Neural crest cell (in vitro differentiated cells): ENCODE measurements around the gene CMPK1. TPM values are rescaled to one million over a fixed set of nuclear protein-coding genes. Genes with fewer than 3 reads are reported as not detected.

Source experiments
- DNase-seq: peaks from one replicate; pipeline ENCODE4 v3.0.0; 2021; ENCODE audit warnings: low read depth, mixed read lengths, low spot score
- H3K27ac Mint-ChIP-seq: one replicate; pipeline ENCODE4 v1.8.0; 2021; ENCODE audit warnings: mild to moderate bottlenecking, mixed read lengths; ENCODE audit not compliant: unreplicated experiment
- H3K27me3 Mint-ChIP-seq: 2 replicates; pipeline ENCODE4 v1.8.0; 2021; ENCODE audit warnings: low read depth, mild to moderate bottlenecking, mixed read lengths
- H3K36me3 Mint-ChIP-seq: 2 replicates; pipeline ENCODE4 v1.8.0; 2021; ENCODE audit warnings: low read depth, mild to moderate bottlenecking, mixed read lengths
- H3K4me1 Mint-ChIP-seq: 2 replicates; pipeline ENCODE4 v1.8.0; 2021; ENCODE audit warnings: mixed read lengths
- H3K4me3 Mint-ChIP-seq: one replicate; pipeline ENCODE4 v1.8.0; 2021; ENCODE audit warnings: mild to moderate bottlenecking, mixed read lengths
- H3K9me3 Mint-ChIP-seq: 2 replicates; pipeline ENCODE4 v1.8.0; 2021; ENCODE audit warnings: mixed read lengths
- CTCF ChIP-seq: fragments of 200-600 bp; sonication (generic); conservative IDR thresholded peaks from 2 replicates; pipeline ENCODE4 v1.5.0; 2021; ENCODE audit warnings: antibody characterized with exemption, mild to moderate bottlenecking
- total RNA-seq: library from RNA; stranded (reverse); gene quantifications from 2 replicates; pipeline ENCODE4 v1.2.1, GENCODE V29; 2021

Gene CMPK1
- total RNA-seq, 1 donor from 2014 or later, result 59.3 TPM

DNA sequence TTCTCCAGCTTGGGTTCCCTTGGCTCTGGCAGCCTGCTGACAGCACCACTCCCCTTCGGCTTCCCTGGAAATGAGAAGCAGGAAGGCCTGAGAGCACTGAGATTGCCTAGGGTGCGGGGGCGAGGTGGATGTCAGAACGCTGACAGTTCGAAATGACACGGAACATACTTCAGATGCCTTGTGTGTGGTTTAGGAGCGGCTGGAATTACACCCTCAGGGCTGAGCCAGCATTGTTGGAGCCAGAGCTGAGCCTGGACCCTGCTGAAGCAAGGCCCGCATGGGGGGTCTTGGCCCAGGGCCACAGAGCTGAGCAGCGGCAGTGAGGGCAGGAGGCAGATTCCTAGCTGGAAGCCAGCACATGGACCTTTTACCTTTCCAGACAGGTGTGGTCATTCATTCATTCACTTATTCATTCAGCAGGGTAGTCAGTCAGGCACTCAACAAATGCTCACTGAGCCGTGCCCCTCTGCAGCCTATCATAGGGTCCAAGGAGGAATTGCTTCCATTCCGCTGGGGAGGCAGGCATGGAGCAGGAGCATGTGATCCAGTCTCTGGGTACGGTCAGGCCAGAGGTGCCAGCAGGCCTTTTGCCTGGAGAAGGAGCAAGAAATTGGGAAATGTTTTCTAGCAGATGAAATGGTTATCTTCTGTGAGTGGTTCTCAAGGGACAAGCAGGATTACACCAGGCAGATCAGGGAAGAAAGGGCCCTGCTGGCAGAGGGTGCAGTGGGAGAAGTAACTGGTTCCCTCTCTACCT, 75.9 kb downstream of the CMPK1 start:
- no peak for DNase-seq
- H3K27me3 Mint-ChIP-seq, result peaks cover 34% of the 10 kb centered on the region
- no peak overlapping the region for H3K4me3 Mint-ChIP-seq
- no peak overlapping the region for H3K27ac Mint-ChIP-seq
- H3K4me1 Mint-ChIP-seq, result no peaks in the 10 kb centered on the region
- no peak for TF ChIP-seq CTCF
- H3K9me3 Mint-ChIP-seq, result no peaks in the 10 kb centered on the region
- H3K36me3 Mint-ChIP-seq, result no peaks in the 10 kb centered on the region

DNA sequence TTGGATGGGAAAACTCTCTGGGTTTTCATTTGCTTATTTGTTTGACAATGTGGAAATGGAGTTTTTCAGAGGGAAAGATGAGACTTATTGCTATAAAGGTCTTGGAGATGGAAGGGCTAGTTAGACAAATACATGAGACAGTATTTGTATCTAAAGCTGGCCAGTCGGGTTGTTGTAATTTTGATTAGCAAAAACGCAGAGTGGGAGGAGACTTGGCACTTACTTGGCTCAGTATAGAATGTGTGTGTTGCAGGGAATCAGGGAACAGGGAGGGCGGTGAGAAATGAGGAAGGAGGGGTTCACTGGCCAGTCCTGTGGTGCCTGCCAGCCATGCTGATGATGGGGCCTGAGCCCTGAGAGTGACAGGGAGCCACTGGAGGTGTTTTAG, 76.5 kb downstream of the CMPK1 start:
- Mint-ChIP-seq H3K27ac (no peak overlapping the region), H3K9me3 (no peaks in the 10 kb centered on the region), H3K27me3 (peaks cover 40% of the 10 kb centered on the region), H3K36me3 (no peaks in the 10 kb centered on the region), H3K4me3 (no peak overlapping the region), H3K4me1 (no peaks in the 10 kb centered on the region)
- no peak for DNase-seq
- TF ChIP-seq CTCF, result no peak

DNA sequence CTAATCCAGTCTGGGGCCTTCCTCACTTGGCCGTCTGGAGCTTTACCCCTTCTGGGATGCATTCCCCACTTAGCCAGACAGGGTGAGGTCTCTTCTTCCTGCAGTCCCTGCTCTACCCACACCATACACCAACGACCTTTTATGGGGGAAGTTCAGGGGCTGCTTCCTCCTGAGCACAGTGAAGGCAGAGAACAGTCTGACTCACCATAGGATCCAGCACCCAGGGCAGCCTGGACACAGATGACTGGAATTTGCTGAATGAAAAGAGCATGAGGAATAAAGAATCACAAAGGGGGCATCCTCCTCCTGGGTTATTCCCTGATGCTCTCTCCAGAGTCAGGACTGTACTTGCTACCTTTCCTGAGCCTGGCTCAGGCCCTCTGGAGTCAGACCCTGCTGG, 77.8 kb downstream of the CMPK1 start:
- Mint-ChIP-seq H3K4me3 (no peak overlapping the region), H3K36me3 (no peaks in the 10 kb centered on the region), H3K9me3 (no peaks in the 10 kb centered on the region), H3K4me1 (no peaks in the 10 kb centered on the region), H3K27ac (no peak overlapping the region), H3K27me3 (peaks cover 49% of the 10 kb centered on the region)
- DNase-seq, result no peak
- no peak for TF ChIP-seq CTCF

- no peaks in the 10 kb centered on the region for H3K4me1 Mint-ChIP-seq
- no peak for TF ChIP-seq CTCF
- DNase-seq, result no peak
- H3K4me3 Mint-ChIP-seq, result no peak overlapping the region
- no peak overlapping the region for H3K27ac Mint-ChIP-seq
- no peaks in the 10 kb centered on the region for H3K36me3 Mint-ChIP-seq
- peaks cover 54% of the 10 kb centered on the region for H3K27me3 Mint-ChIP-seq
- no peaks in the 10 kb centered on the region for H3K9me3 Mint-ChIP-seq
Observed at GRCh38 chr1:47412437-47412836, 78.8 kb downstream of the CMPK1 start.

- no peak within 1 kb of the TSS for H3K27ac Mint-ChIP-seq
- H3K9me3 Mint-ChIP-seq, result no peaks in the 10 kb centered on the region
- no peaks in the 10 kb centered on the region for H3K36me3 Mint-ChIP-seq
- H3K4me3 Mint-ChIP-seq, result peak within 1 kb of the TSS; percentile 67
- no peak for DNase-seq
- TF ChIP-seq CTCF, result no peak
- H3K4me1 Mint-ChIP-seq, result no peaks in the 10 kb centered on the region
- peaks cover 75% of the 10 kb centered on the region for H3K27me3 Mint-ChIP-seq
Observed at GRCh38 chr1:47415728-47416318, 82.2 kb downstream of the CMPK1 start, which contains the start of gene FOXE3. FOXE3 (plus strand) TSS chr1:47416285; CDS start chr1:47416316, 31 bp downstream.
